Measurements from ENCODE around the gene UPK2. TPM values are rescaled to one million over a fixed set of nuclear protein-coding genes. Genes with fewer than 3 reads are reported as not detected.
"Not testable (repeated sequence)": the region's sequence is repeated elsewhere in the genome, so short reads cannot be mapped to it uniquely, and the experiment has no call there.

Gene UPK2
- total and polyA plus RNA-seq, 2 experiments from 2014 or later: 0.89 to 1.4 TPM

DNA sequence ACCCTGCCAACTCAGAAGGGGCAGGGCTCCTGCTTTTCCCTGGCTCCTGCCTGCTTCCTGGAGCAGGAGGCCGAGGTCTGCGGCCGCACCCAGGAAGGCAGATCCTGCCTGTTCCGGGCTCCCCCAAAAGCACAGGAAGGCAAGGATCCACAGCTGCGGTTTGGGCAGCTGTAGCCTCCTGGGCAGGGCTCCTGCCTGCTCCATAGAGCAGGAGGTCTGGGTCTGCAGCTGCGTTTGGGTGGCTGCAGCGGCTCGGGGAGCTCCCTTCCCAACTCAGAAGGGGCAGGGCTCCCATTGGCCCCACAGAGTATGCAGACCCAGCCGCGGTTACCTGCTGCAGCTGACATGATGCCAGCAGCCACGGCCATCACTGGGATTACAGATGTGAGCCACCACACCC lies 5.5 kb downstream of the UPK2 start:
- Histone ChIP-seq H3K9me3 (ENCODE audit: low read depth) (no peaks in the 10 kb centered on the region), H3K4me3 (no peak overlapping the region), H3K36me3 (no peaks in the 10 kb centered on the region), H3K27me3 (peaks cover 3% of the 10 kb centered on the region), H3K27ac (no peak overlapping the region), H3K4me1 (ENCODE audit: low read depth) (no peaks in the 10 kb centered on the region)
- TF ChIP-seq, protein P1, sequence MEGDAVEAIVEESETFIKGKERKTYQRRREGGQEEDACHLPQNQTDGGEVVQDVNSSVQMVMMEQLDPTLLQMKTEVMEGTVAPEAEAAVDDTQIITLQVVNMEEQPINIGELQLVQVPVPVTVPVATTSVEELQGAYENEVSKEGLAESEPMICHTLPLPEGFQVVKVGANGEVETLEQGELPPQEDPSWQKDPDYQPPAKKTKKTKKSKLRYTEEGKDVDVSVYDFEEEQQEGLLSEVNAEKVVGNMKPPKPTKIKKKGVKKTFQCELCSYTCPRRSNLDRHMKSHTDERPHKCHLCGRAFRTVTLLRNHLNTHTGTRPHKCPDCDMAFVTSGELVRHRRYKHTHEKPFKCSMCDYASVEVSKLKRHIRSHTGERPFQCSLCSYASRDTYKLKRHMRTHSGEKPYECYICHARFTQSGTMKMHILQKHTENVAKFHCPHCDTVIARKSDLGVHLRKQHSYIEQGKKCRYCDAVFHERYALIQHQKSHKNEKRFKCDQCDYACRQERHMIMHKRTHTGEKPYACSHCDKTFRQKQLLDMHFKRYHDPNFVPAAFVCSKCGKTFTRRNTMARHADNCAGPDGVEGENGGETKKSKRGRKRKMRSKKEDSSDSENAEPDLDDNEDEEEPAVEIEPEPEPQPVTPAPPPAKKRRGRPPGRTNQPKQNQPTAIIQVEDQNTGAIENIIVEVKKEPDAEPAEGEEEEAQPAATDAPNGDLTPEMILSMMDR (IDR thresholded peaks at IDR 0.05; ENCODE audit: low read depth, low read length): no peak
- no peak for DNase-seq (ENCODE audit: low read depth in 1 of 2, low spot score in 1 of 2)

DNA sequence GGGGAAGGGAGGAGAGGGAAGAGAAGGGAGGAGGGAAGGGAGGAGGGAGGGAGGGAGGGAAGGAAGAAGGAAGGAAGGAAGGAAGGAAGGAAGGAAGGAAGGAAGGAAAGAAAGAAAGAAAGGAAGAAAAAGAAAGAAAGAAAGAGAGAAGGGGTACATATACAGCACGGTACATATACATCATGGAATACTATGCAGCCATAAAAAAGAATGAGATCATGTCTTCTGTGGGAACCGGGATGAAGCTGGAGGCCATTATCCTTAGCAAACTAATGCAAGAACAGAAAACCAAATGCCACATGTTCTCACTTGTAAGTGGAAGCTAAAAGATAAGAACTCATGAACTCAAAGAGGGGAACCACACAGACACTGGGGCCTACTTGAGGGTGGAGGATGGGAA lies 13.4 kb downstream of the UPK2 start:
- not testable (repeated sequence) for H3K36me3 ChIP-seq

DNA sequence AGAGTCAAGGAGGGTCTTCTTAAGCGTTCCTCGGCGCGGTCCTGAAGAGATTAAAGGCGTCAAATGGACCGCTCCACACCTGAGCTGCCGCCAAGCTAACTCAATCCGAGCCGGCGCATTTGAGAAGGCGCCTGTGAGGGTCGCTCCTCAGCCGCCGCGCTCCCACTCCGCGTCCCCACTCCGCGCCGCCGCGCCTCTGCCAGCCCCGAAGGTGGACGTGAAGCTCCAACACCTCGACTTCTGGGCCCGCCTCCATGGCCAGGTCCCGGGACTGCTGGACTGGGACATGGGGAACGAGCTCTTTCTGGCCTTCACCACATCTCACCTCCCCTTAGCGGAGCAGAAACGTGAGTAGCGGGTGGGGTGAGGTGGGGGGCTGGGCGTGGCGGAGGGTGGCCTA lies 15.5 kb downstream of the UPK2 start, which contains the start of gene FOXR1:
TSS of gene FOXR1 (plus strand) at position 116 of the 400 bp plus-strand sequence. CDS start at position 287, 171 bp downstream.
- no peaks in the 10 kb centered on the region for H3K4me1 ChIP-seq (ENCODE audit: low read depth)
- no peak within 1 kb of the TSS for H3K27ac ChIP-seq
- H3K4me3 ChIP-seq: no peak within 1 kb of the TSS
- TF ChIP-seq, protein P1 (IDR thresholded peaks at IDR 0.05; ENCODE audit: low read depth, low read length): no peak
- DNase-seq (ENCODE audit: low read depth in 1 of 2, low spot score in 1 of 2): no peak
- H3K36me3 ChIP-seq: no peaks in the 10 kb centered on the region
- H3K9me3 ChIP-seq (ENCODE audit: low read depth): no peaks in the 10 kb centered on the region
- no peaks in the 10 kb centered on the region for H3K27me3 ChIP-seq

More for the DNA sequence above, 13.4 kb downstream of the UPK2 start:
- H3K27ac ChIP-seq; H3K4me1 ChIP-seq (ENCODE audit: low read depth); H3K9me3 ChIP-seq (ENCODE audit: low read depth); H3K27me3 ChIP-seq; H3K4me3 ChIP-seq; DNase-seq (ENCODE audit: low read depth in 1 of 2, low spot score in 1 of 2): not testable (repeated sequence)

DNA sequence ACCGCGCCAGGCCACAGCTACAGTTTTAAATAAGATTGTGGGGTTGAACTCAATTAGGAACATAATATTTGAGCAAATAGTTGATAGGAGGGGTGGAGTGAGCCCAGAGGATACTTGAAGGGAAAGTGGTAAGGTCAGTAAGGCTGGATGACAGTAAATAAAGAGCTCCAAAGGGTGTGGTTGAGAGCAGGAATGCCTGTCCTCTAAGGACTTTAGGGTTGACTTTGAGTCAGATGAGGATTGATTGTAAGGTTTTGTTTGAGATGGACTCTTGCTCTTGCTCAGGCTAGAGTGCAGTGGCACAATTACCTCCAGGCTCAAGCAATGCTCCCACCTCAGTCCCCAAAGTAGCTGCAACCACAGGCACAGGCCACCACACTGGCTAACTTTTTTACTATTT lies 17.9 kb downstream of the UPK2 start:
- Histone ChIP-seq H3K36me3 (no peaks in the 10 kb centered on the region), H3K27me3 (no peaks in the 10 kb centered on the region), H3K4me3 (no peak overlapping the region), H3K9me3 (ENCODE audit: low read depth) (no peaks in the 10 kb centered on the region), H3K27ac (no peak overlapping the region), H3K4me1 (ENCODE audit: low read depth) (no peaks in the 10 kb centered on the region)
- TF ChIP-seq, protein P1 (IDR thresholded peaks at IDR 0.05; ENCODE audit: low read depth, low read length): no peak
- DNase-seq (ENCODE audit: low read depth in 1 of 2, low spot score in 1 of 2): no peak

DNA sequence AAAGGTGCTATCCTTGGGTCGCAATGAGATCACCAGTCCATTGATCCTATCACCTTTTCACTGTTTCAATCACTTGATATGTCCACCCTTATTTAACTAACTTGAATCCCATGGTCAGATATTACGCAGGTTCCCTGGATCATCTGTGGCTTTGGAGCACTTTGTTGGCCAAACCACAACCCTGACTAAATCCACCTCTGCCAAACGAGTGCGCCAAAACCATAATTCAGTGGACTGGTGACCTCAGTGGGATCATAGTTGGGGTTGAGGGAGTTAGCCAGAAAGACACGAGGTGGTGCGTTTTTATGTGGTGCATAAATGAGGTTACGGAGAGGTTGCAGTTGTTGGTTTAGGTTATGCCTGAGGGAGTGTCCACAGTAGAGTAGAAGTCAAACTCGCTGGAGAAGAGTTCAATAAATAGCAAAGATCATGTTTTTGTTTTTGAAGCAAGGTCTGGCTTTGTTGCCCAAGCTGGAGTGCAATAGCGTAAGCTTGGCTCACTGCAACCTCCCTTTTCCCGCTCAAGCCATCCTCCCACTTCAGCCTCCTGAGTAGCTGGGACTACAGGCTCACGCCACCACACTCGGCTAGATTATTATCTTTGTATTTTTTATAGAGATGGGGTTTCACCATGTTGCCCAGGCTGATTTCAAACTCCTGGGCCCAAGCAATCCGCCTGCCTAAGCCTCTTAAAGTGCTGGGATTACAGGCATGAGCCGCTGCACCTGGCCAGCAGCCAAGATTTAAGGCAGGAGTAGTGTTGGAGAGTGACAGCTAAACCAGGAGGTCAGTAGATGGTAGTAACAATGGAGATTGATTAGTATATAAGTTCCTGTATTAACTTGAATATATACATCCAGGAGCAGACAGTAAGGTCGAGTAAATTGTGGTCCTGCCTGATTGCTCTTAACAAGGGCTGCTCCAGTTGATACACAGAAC lies 19.9 kb downstream of the UPK2 start:
- Histone ChIP-seq H3K4me3 (no peak overlapping the region), H3K36me3 (no peaks in the 10 kb centered on the region), H3K4me1 (ENCODE audit: low read depth) (no peaks in the 10 kb centered on the region), H3K27me3 (no peaks in the 10 kb centered on the region), H3K9me3 (ENCODE audit: low read depth) (no peaks in the 10 kb centered on the region), H3K27ac (no peak overlapping the region)
- DNase-seq (ENCODE audit: low read depth in 1 of 2, low spot score in 1 of 2): peak; percentile 10 to 20
- TF ChIP-seq, protein P1 (IDR thresholded peaks at IDR 0.05; ENCODE audit: low read depth, low read length): no peak

DNA sequence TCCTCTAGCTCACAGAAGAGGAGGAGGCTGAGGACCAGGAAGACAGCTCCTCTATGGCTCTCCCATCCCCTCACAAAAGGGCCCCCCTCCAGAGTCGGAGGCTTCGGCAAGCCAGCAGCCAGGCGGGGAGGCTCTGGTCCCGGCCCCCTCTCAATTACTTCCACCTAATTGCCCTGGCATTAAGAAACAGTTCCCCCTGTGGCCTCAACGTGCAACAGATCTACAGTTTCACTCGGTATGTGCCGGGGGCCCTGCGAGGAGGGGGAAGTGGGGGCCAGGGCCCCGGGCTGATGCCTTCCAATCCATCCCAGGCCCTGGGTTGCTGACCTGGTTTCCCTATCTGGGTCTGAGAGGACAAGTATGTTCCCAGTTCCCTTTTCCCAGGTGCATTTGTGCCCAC lies 23.3 kb downstream of the UPK2 start:
- no peaks in the 10 kb centered on the region for H3K27me3 ChIP-seq
- no peaks in the 10 kb centered on the region for H3K4me1 ChIP-seq (ENCODE audit: low read depth)

More for the DNA sequence above, 23.3 kb downstream of the UPK2 start:
- Histone ChIP-seq H3K9me3 (ENCODE audit: low read depth) (no peaks in the 10 kb centered on the region), H3K27ac (no peak overlapping the region), H3K4me3 (no peak overlapping the region), H3K36me3 (no peaks in the 10 kb centered on the region)
- no peak for DNase-seq (ENCODE audit: low read depth in 1 of 2, low spot score in 1 of 2)
- TF ChIP-seq, protein P1 (IDR thresholded peaks at IDR 0.05; ENCODE audit: low read depth, low read length): no peak

All from cardiac muscle cell (in vitro differentiated cells and primary cell).